GM15510 (cell line): ENCODE measurements around the gene FAM193A.

Experiments used
- POLR2A ChIP-seq: IDR thresholded peaks from 3 replicates; pipeline ENCODE4 v1.6.1; 2011; ENCODE audit warnings: borderline replicate concordance; ENCODE audit not compliant: insufficient read length; ENCODE audit errors: extremely low read depth

FAM193A gene

DNA sequence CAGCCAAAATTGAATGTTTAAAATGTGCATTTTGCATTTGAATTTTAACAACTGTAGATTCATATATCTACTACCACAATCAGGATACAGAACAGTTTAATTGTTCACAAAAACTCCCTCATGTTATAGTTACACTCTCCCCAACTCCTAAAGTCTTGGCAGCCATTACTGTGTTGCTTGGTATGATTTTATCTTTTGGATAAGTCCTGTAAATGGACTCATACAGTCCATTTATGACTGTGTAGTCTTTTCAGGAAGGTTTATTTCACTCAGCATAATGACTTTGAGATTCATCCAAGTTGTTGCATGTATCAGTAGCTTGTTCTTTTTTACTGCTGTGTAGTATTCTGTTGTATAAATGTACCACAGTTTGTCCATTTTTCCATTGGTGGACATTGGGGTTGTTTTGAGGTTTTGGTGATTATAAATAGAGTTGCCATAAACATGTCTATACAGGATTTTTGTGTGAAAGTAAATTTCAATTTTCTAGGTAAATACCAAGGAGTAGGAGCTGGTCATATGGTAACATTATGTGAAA is 9.9 kb downstream of the FAM193A start:
- no peak for TF ChIP-seq POLR2A

DNA sequence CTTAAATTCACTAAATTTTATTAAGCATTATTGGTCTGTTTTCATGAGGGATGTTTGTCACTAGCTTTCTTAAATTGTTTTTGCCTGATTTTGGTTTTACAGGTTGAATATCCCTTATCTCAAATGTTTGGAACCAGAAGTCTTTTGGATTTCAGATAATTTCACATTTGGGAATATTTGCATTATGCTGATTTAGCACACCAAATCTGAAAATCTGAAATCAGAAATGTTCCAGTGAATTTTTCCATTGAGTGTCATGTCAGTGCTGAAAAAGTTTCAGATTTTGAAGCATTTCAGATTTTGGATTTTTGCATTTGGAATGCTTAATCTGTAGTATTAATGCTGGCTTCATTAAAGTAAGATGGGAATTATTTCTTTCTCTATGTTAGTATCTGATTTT is 14.7 kb downstream of the FAM193A start:
- TF ChIP-seq POLR2A = no peak

DNA sequence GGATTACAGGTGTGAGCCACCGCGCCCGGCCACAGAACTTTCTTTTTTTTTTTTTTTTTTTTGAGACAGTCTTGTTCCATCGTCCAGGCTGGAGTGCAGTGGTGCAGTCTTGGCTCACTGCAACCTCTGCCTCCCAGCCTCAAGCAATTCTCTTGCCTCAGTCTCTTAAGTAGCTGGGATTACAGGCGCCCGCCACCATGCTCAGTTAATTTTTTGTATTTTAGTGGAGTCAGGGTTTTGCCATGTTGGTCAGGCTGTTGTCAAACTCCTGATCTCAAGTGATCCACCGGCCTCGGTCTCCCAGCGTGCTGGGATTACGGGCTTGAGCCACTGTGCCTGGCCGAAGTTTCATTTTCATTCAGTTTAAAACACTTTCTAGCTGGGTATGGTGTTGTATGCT is 16.4 kb downstream of the FAM193A start:
- no peak for TF ChIP-seq POLR2A

DNA sequence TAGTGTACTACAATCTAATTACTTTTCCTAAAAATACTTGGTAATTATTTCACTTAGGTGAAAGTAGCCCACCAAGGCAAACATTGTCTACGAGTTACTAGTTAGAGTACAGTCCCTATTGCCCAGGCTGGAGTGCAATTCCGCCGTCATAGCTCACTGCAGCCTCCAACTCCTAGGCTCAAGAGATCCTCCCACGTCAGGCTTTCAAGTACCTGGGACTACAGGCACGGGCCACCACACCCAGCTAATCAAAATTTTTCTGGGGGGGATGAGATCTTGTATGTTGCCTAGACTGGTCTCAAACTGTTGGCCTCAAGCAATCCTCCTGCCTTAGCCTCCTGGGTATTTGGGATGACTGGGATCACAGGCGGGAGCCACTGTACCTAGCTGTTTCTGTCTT is 21.9 kb downstream of the FAM193A start:
- TF ChIP-seq POLR2A = no peak

DNA sequence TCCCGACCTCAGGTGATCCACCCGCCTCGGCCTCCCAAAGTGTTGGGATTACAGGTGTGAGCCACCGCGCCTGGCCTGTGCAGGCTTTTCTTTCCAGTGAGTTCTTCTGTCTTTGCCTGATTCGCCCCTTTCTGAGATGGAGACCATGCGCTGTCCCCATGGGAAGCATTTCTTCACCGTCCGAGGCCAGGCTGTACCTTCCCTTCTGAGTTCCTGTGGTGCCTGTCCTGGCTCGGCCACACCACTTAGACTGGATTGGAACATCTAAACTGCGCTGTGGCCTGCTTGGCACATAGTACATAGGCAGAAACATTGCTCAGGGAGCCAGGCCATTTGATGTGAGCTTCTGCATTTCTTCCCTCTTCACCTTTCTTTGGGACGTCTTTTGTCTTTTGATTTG is 23.7 kb downstream of the FAM193A start:
- no peak for TF ChIP-seq POLR2A

DNA sequence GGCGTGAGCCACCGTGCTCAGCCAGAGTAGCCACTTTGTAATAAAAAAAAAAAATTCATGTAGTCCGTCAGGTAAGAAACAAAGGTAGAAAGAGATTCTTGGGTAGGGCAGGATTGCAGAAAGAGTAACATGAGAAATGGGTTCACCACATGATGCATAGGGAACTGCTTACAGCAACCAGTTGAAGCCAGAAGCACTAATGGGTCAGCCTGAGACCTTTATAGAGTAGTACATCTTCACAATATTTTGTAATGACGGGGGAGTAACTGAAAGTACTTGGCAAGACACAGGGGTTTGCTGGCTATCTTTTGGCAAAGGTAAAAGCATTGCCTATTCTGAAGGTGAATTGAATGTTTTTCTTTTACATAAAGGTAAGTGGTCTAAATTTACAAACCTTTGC is 29.1 kb downstream of the FAM193A start:
- no peak for TF ChIP-seq POLR2A

DNA sequence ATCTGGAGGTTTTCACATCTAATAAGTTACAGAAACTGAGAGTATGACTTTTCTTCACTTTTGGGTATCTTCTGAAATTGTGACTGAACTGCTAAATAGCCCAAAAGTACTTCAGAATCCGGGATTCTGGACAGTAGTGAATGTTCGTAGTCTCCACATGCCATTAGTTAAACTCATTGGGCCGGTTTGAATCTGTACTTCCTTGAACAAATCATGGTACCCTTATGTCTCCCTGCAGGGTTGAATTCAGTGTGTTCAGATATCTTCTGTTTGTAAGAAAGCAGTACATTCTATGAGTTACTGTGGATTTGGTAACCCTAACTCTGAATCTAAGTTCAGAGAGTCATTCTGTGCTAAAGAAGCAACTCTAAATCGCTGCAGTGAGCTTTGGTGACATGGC is 33.6 kb downstream of the FAM193A start:
- TF ChIP-seq POLR2A = no peak

DNA sequence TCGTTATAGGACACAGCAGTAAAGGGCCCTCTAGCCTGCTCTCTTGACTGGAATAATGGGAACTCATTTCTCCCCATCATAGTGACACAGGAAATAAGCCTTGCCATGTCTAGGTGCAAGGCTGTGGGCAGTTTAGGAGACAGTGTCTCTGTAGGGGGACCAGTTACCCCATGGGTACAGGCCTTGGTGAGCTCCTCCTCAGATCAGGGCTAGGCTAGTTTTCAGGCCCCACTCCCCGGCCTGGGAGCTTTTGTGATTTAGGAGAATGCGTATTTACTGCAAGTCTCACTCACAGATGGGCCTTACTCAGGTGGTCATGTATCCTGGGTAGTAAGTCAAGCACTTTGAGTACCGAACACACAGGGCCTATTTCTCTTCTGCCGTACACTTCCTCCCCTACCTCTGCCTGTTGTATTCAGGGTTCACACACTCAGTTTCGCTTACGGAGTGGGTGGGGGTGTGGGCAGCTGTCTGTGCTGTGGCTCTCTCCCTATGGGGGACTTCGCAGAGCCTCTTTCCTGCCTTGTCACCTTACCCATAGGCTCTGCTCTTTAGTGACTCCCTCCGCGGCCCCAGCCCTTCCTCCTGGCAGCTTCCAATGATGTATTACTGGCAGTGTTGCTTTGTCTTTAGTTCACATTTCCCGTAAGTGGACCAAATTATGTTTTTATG is 34.2 kb downstream of the FAM193A start:
- no peak for TF ChIP-seq POLR2A

DNA sequence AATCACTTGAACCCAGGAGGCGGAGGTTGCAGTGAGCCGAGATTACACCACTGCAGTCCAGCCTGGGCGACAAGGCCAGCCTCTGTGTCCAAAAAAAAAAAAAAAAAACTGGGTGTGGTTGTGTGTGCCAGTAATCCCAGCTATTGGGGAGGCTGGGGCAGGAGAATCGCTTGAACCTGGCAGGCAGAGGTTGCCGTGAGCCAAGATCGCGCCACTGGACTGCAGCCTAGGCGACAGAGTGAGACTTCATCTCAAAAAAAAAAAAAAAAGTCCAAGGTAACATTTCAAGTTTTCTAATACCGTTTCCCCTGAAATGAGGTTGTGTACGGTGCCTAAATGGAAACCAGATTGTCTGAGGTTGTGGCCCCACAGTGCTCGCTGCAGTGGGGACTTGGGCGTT is 35.6 kb downstream of the FAM193A start:
- no peak for TF ChIP-seq POLR2A

DNA sequence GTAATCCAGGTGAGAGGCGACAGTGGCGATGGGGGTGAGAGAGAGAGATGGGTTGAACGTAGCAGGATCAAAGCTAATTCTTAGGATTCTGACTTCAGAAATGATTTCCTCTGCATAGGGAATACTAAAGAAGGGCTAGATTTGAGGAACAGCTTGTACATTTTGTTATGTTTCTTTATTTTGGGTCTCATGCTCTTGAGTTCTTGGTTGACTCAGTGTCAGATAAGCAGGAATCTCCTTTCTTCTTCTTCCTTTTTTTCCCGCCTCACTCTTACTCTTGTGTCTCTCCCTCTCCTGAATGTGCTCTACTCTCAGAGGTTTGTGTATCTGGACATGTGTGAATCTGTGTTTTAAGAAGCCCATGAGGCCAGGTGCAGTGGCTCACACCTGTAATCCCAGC is 36.4 kb downstream of the FAM193A start:
- no peak for TF ChIP-seq POLR2A

DNA sequence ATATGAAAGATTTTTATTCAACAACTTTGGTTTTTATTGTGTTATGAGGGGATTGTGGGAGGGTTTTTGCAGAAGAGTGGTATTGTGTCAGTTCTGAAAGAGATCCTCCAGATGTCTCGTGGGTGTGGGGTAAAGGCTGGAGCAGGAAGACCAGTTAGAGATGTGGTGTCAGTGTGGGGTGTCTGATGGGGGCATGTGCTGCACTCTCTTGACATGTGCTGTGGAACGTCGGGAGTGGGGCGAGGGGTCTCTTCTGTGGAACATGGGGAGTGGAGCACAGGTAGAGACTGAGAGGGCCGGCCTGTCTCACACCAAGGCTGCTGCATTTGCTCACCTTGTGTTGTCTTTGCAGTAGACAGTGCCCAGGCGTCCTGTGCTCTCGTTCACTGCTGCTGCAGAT is 37.6 kb downstream of the FAM193A start:
- TF ChIP-seq POLR2A = no peak

DNA sequence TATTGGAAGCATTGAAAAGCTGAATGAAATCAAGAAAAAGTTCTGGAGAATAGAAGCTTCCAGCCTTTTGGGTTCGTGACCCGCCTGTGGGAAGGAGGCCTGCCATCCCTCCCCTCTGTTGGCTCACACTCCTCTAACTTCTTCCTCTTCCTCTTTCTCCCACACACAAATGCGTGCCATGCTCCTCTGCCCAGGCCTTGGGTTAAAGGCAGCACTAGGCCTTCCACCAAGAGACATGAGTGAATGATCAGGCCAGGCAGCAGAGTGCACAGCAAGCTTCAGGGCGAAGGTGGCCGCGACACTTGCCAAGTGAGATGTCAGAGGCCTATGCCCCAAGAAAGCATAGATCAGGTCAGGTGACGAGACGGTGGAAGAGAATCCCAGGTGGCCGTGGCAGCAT is 38.4 kb downstream of the FAM193A start:
- no peak for TF ChIP-seq POLR2A

DNA sequence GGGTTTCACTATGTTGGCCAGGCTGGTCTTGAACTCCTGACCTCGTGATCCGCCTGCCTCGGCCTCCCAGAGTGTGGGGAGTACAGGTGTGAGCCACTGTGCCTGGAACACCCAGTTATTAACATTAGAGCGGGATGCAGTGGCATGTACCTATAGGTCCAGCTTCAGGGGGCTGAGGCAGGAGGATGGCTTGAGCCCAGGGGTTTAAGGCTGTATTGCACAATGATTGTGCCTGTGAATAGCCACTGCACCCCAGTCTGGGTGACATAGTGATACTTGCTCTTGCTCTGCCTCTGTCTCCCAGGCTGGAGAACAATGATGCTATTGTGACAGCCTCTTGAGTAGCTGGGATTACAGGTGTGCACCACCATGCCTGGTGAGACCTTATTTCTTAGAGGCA is 39.8 kb downstream of the FAM193A start:
- TF ChIP-seq POLR2A = no peak

DNA sequence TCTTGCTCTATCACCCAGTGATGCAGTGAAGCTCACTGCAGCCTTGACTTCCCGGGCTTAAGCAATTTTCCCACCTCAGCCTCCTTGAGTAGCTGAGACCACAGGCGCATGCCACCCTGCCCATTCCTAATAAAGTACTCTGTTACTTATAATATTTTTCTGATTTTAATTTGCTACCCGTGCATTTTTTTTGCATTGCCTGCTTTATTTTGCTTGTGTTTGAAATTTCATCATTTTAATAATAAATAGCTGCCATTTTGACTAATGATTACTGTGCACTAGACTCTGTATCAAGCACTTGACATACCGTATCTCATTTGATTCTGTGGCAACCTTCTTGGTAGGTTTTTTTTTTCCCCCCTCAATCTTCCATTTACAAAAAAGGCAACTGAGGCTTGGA is 41.7 kb downstream of the FAM193A start:
- no peak for TF ChIP-seq POLR2A

DNA sequence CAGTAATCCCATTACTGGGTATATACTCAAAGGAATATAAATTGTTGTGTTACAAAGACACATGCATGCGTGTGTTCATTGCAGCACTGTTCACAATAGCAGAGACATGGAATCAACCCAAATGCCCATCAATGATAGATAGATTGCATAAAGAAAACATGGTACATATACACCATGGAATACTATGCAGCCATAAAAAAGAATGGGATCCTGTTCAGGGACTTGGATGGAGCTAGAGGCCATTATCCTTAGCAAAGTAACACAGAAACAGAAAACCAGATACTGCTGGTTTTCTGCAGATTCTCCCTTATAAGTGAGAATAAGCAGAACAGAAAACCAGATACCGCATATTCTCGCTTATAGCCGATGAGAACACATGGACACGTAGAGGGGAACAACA is 43.5 kb downstream of the FAM193A start:
- no peak for TF ChIP-seq POLR2A

DNA sequence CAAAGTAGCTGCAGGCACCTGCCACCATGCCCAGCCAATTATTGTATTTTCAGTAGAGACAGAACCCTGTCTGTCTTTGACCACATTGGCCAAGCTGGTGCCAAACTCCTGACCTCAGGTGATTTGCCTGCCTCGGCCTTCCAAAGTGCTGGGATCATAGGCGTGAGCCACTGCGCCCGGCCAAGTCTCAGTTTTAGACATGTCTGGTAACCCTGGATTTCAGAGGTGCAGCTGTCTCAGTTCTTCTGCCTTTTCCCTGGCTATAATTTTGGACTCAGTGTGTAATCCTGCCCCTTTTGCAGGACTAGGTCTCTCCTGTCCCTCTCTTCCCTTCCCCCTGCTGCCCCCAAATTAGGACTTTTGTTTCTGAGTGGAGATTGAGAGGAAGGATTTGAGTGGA is 46.6 kb downstream of the FAM193A start:
- TF ChIP-seq POLR2A = no peak

DNA sequence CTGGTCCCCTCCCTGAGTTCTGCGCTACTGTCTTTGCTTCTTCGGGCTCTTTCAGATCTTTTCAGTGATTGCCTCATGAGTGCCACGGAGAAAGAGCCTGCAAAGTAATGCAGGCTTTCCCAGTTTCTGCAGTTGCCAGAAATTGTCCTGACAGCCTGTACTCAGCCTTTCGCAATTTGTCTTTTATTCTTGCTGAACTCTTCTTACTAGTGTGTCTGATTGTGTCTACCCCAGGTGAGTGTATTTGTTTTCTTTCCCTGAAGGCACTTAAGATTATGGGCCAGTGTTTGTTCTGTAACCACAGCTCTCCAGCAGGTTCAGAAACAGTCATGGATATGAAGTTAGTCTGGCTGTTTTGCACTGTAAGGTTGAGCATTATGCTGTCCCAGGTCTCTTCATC is 47.1 kb downstream of the FAM193A start:
- no peak for TF ChIP-seq POLR2A
